ENCODE results near the gene GJA10. TPM values are rescaled to one million over a fixed set of nuclear protein-coding genes. Genes with fewer than 3 reads are reported as not detected.

GJA10 gene
- total RNA-seq, 3 donors from 2014 or later = not detected

DNA sequence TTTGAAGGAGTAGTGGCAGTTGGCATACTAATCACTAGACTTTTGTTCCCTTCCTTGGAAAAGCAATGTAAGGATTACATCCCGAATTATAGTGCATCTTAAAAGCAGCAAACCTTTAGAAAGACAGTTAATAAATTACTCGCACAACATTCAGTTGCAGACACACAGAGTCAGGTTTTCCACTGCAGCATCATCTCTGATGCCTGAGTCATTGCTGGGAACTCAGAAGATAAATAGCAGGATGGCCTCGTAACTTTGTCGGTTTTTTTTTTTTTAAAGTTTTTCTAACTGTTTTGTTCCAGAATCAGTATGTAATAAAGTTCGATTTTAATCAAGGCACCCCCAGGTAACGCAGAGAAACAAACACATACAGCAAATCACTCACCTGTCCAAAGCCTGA is 34.3 kb downstream of the GJA10 start:
- Histone ChIP-seq H3K36me3 (ENCODE audit: low read depth) (no peaks in the 10 kb centered on the region), H3K4me3 (no peak overlapping the region), H3K9me3 (no peaks in the 10 kb centered on the region), H3K4me1 (ENCODE audit: low read depth) (no peaks in the 10 kb centered on the region)
- ATAC-seq = no peak
- intact Hi-C loops (cut with DNase I, micrococcal nuclease) = no loop called here
- DNase-seq = no peak
- TF ChIP-seq, protein P1, sequence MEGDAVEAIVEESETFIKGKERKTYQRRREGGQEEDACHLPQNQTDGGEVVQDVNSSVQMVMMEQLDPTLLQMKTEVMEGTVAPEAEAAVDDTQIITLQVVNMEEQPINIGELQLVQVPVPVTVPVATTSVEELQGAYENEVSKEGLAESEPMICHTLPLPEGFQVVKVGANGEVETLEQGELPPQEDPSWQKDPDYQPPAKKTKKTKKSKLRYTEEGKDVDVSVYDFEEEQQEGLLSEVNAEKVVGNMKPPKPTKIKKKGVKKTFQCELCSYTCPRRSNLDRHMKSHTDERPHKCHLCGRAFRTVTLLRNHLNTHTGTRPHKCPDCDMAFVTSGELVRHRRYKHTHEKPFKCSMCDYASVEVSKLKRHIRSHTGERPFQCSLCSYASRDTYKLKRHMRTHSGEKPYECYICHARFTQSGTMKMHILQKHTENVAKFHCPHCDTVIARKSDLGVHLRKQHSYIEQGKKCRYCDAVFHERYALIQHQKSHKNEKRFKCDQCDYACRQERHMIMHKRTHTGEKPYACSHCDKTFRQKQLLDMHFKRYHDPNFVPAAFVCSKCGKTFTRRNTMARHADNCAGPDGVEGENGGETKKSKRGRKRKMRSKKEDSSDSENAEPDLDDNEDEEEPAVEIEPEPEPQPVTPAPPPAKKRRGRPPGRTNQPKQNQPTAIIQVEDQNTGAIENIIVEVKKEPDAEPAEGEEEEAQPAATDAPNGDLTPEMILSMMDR (IDR thresholded peaks at IDR 0.05) = no peak

DNA sequence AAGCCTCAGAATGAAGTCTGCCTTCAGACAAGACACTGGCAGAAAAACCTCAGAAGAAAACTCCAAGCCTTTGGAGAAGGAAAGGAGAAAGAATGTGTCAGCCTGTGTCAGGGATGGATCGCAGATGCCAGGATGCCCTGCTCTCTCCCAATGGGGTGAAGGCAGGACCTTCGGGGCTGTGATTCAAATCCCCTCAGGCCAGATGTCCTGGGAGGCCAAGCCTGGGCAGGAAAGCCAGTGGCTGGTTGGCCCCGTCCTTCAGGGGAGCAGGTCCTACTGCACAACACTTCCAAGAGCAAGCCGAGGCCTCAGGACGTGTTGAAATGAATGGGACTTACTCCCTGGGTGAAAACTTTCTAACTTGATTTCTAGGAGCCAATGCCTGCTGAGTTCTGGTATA is 36.5 kb downstream of the GJA10 start:
- intact Hi-C loops (cut with DNase I, micrococcal nuclease) = no loop called here
- H3K4me1 ChIP-seq (ENCODE audit: low read depth) = no peaks in the 10 kb centered on the region
- H3K4me3 ChIP-seq = no peak overlapping the region
- DNase-seq (no peak), ATAC-seq (no peak)
- H3K36me3 ChIP-seq (ENCODE audit: low read depth) = no peaks in the 10 kb centered on the region
- no peaks in the 10 kb centered on the region for H3K9me3 ChIP-seq
- TF ChIP-seq, protein P1 (IDR thresholded peaks at IDR 0.05) = no peak

DNA sequence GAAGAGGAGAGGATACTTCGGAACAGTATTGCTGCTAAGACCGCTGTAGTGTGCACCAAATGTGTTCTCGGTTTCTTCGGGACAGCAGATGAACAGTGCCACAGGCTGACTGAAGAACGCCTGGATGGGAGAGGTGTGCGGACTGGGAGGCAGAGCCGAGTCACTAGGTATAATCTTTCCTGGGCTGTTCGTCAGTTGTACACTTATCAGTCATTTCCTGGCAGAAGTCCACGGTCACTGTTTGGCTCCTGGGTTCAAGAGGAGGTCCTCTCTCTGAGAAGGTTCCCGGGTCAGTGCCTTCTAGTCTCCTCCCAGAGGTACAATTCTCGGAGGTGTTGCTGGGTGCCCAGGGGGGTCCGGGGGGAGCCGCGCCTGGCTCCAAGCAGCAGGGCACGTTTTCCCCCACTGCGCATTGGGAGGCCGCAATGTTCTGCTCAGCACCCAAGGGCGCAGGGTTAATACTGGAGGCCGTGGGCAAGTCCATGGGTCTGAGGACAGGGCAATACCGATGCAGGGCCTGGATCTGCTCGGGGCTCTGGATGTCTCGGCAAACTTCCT is 38.1 kb downstream of the GJA10 start:
- H3K36me3 ChIP-seq (ENCODE audit: low read depth) = no peaks in the 10 kb centered on the region
- ATAC-seq (no peak), DNase-seq (no peak)
- intact Hi-C loops (cut with DNase I, micrococcal nuclease) = no loop called here
- TF ChIP-seq, protein P1 (IDR thresholded peaks at IDR 0.05) = no peak
- no peaks in the 10 kb centered on the region for H3K9me3 ChIP-seq
- no peaks in the 10 kb centered on the region for H3K4me1 ChIP-seq (ENCODE audit: low read depth)
- no peak overlapping the region for H3K4me3 ChIP-seq

DNA sequence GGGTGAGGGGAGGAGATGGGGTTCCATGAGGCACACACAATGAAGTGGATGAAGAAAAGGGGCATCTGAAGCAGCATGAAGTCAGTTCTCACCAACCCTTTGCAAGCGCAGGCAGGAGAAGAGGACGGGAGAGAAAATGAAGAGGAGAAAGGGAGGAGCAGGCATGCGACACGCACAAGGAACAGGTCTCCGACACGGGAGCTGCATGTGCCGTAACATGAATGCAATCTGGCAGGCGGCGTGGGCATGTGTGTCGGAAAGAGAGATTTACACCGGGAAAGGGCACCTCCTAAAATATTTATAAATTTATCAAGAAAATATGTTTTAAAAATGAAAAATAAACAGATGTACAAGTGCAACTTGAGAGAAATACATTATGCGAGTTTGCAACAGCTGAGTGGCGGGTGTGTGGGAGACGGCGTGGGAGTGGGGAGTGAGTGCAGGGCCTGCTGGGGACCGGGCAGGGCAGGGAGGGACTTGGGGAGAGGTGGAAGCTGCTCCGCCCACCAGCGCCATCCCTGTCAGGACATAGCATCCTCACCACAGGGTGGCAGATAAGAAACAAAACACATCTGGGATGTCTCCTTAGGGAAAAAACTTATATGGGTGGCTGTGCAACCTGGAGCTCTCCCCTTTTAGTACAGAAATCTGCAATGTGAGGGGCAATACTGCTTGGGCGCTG is 40.6 kb downstream of the GJA10 start:
- Histone ChIP-seq H3K4me3 (no peak overlapping the region), H3K36me3 (ENCODE audit: low read depth) (no peaks in the 10 kb centered on the region), H3K9me3 (no peaks in the 10 kb centered on the region), H3K4me1 (ENCODE audit: low read depth) (no peaks in the 10 kb centered on the region)
- TF ChIP-seq, protein P1 (IDR thresholded peaks at IDR 0.05) = no peak
- no peak for DNase-seq
- ATAC-seq = no peak
- intact Hi-C loops (cut with DNase I, micrococcal nuclease) = no loop called here

DNA sequence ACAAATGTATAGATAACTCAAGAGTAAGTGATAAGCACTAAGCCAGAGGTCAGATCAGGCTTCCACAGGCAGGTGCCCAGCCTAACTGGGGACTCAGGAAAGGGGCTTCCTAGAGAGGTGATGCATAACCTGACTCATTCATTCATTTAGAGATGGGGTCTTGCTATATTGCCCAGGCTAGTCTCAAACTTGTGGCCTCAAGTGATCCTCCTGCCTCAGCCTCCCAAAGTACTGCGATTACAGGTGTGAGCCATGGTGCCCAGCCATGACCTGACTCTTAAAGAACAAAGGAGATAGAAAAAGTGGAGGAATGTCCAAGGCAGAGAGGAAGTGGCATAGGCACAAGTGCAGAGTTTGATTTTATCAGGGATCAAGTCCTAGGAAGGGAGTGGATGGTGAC is 41.9 kb downstream of the GJA10 start:
- Histone ChIP-seq H3K9me3 (no peaks in the 10 kb centered on the region), H3K36me3 (ENCODE audit: low read depth) (no peaks in the 10 kb centered on the region), H3K4me3 (no peak overlapping the region), H3K4me1 (ENCODE audit: low read depth) (peaks cover 8% of the 10 kb centered on the region)
- no peak for DNase-seq
- intact Hi-C loops (cut with DNase I, micrococcal nuclease) = no loop called here
- no peak for ATAC-seq
- TF ChIP-seq, protein P1 (IDR thresholded peaks at IDR 0.05) = no peak

Data from mucosa of descending colon (tissue), 3 donors.